CD14-positive monocyte (primary cell): ENCODE data around the gene SYNJ2. TPM values are rescaled to one million over a fixed set of nuclear protein-coding genes. Genes with fewer than 3 reads are reported as not detected.
A peak's percentile ranks its signal among the peaks of the same experiment; 100 is the strongest.

Source experiments
- DNase-seq, 3 donors: peaks; one replicate each; pipeline ENCODE4 v3.0.0-alpha.2; 2011 to 2022
- H2AFZ ChIP-seq: 2 replicates; pipeline ENCODE4 v1.6.0; 2012; ENCODE audit warnings: mild to moderate bottlenecking, low read depth, low read length, inconsistent platforms; ENCODE audit not compliant: insufficient read depth, poor library complexity, severe bottlenecking
- H3K27ac ChIP-seq, 2 donors: 1 replicate in 1 of 2; 2 replicates in 1 of 2; pipeline ENCODE4 v1.5.1; 2012 to 2013; ENCODE audit warnings: low read length in 2 of 2, control low read depth in 1 of 2, inconsistent platforms in 1 of 2, low read depth in 1 of 2, mild to moderate bottlenecking in 1 of 2
- H3K27me3 ChIP-seq, 2 donors: one replicate each; pipeline versions ENCODE4 v1.6.0 to v1.6.1; 2011 to 2013; ENCODE audit warnings: low read length in 2 of 2; ENCODE audit not compliant: control insufficient read depth in 2 of 2, insufficient read depth in 2 of 2
- H3K36me3 ChIP-seq, 2 donors: replicated peaks in 1 of 2; 1 replicate in 1 of 2; 2 replicates in 1 of 2; pipeline versions ENCODE4 v1.5.1 to v1.6.1; 2012 to 2013; ENCODE audit warnings: low read length in 2 of 2, control low read depth in 1 of 2, inconsistent platforms in 1 of 2, mild to moderate bottlenecking in 1 of 2; ENCODE audit not compliant: insufficient read depth in 2 of 2, control insufficient read depth in 1 of 2
- H3K4me1 ChIP-seq, 2 donors: 1 replicate in 1 of 2; 2 replicates in 1 of 2; pipeline versions ENCODE4 v1.5.1 to v1.6.1; 2012 to 2013; ENCODE audit warnings: low read length in 2 of 2, control low read depth in 1 of 2, inconsistent platforms in 1 of 2, mild to moderate bottlenecking in 1 of 2, moderate library complexity in 1 of 2; ENCODE audit not compliant: insufficient read depth in 2 of 2, control insufficient read depth in 1 of 2
- H3K4me2 ChIP-seq: replicated peaks from 2 replicates; pipeline ENCODE3; 2012; ENCODE audit warnings: low read length, moderate library complexity, mild to moderate bottlenecking; ENCODE audit not compliant: poor library complexity, severe bottlenecking; ENCODE audit errors: extremely low read depth
- H3K4me3 ChIP-seq, 3 experiments: fragments of 200-600 bp in 1 of 3; sonication (generic) in 1 of 3; replicated peaks in 1 of 3; 1 replicate in 2 of 3; 2 replicates in 1 of 3; pipeline ENCODE4 v1.5.1; 2011 to 2013; ENCODE audit warnings: low read length in 3 of 3, mild to moderate bottlenecking in 3 of 3, control low read depth in 2 of 3, low read depth in 2 of 3, inconsistent platforms in 1 of 3, moderate library complexity in 1 of 3
- H3K79me2 ChIP-seq: 2 replicates; pipeline ENCODE4 v1.6.0; 2012; ENCODE audit warnings: mild to moderate bottlenecking, control low read depth, inconsistent platforms, low read length, moderate library complexity; ENCODE audit not compliant: insufficient read depth
- H3K9ac ChIP-seq: 2 replicates; pipeline ENCODE4 v1.6.0; 2017; ENCODE audit warnings: low read length, mild to moderate bottlenecking; ENCODE audit not compliant: insufficient read depth, poor library complexity, severe bottlenecking
- H3K9me3 ChIP-seq, 2 donors: replicated peaks in 1 of 2; 1 replicate in 1 of 2; 2 replicates in 1 of 2; pipeline versions ENCODE4 v1.5.1 to v1.6.1; 2012 to 2013; ENCODE audit warnings: low read length in 2 of 2, control low read depth in 1 of 2; ENCODE audit not compliant: control insufficient read depth in 1 of 2, insufficient read depth in 1 of 2
- H4K20me1 ChIP-seq: 2 replicates; pipeline ENCODE4 v1.6.0; 2012; ENCODE audit warnings: mild to moderate bottlenecking, low read length, control low read depth, moderate library complexity; ENCODE audit not compliant: insufficient read depth
- H3K27ac Mint-ChIP-seq, 7 donors: one replicate each; pipeline ENCODE4 v1.8.0; 2020; ENCODE audit warnings: mild to moderate bottlenecking in 7 of 7, mixed read lengths in 7 of 7, moderate library complexity in 6 of 7, inconsistent platforms in 2 of 7
- H3K27me3 Mint-ChIP-seq, 3 donors: one replicate each; pipeline ENCODE4 v1.8.0; 2021 to 2022; ENCODE audit warnings: low read depth in 3 of 3, mild to moderate bottlenecking in 3 of 3, mixed read lengths in 3 of 3, moderate library complexity in 3 of 3, inconsistent platforms in 1 of 3
- H3K36me3 Mint-ChIP-seq, 2 donors: one replicate each; pipeline ENCODE4 v1.8.0; 2020; ENCODE audit warnings: mixed read lengths in 2 of 2, inconsistent platforms in 1 of 2, mild to moderate bottlenecking in 1 of 2
- H3K4me1 Mint-ChIP-seq: one replicate; pipeline ENCODE4 v1.8.0; 2020; ENCODE audit warnings: mild to moderate bottlenecking, mixed read lengths
- H3K4me3 Mint-ChIP-seq, 2 donors: one replicate each; pipeline ENCODE4 v1.8.0; 2020; ENCODE audit warnings: mild to moderate bottlenecking in 2 of 2, mixed read lengths in 2 of 2, moderate library complexity in 1 of 2
- H3K9me3 Mint-ChIP-seq, 7 donors: one replicate each; pipeline ENCODE4 v1.8.0; 2020 to 2022; ENCODE audit warnings: mixed read lengths in 7 of 7, mild to moderate bottlenecking in 6 of 7, moderate library complexity in 6 of 7, inconsistent platforms in 2 of 7
- CTCF ChIP-seq: fragments of 200-600 bp; IDR thresholded peaks from one replicate; pipeline ENCODE4 v1.8.0; 2022; ENCODE audit warnings: antibody characterized with exemption, mild to moderate bottlenecking
- WGBS: methylation state at CpG from one replicate; pipeline ENCODE4 v1.1.5; 2013; ENCODE audit warnings: missing lambda C conversion rate; ENCODE audit not compliant: insufficient coverage; 5-methylcytosine and 5-hydroxymethylcytosine counted together
- intact Hi-C, 2 donors: fragments of 100-400 bp; cut with micrococcal nuclease; formaldehyde crosslinking; loops; one replicate each; pipeline versions ENCODE4 v1.15.0 to v1.15.1; 2023
- polyA plus RNA-seq, 3 donors: library from polyadenylated mRNA; depleted of rRNA in 1 of 3; unstranded in 2 of 3; stranded (reverse) in 1 of 3; fragments of 300-500 nt in 2 of 3; fragments of >200 nt in 1 of 3; fragmentation: Illumina TruSeq in 2 of 3; gene quantifications; 1 replicate in 2 of 3; 2 replicates in 1 of 3; pipeline ENCODE4 v1.2.3, GENCODE V29; 2012 to 2021

Gene SYNJ2
- polyA plus RNA-seq, 3 donors, result 0.82 to 2.0 (median 1.6) TPM

- Histone ChIP-seq H3K36me3 (no peaks in the 10 kb centered on the region), H2AFZ (peak overlapping the region; percentile 62), H3K27me3 (no peaks in the 10 kb centered on the region), H3K27ac (peak overlapping the region; percentile 62 to 90), H3K9ac (no peak overlapping the region), H4K20me1 (no peaks in the 10 kb centered on the region), H3K9me3 (peaks cover 0 to 8% of the 10 kb centered on the region in 2 donors), H3K79me2 (no peaks in the 10 kb centered on the region), H3K4me2 (peak overlapping the region; percentile 9), H3K4me1 (peaks cover 53 to 61% of the 10 kb centered on the region in 2 donors), H3K4me3 (no peak overlapping the region)
- H3K4me1 Mint-ChIP-seq, result peaks cover 54% of the 10 kb centered on the region
- H3K36me3 Mint-ChIP-seq, result peaks cover 7 to 13% of the 10 kb centered on the region in 2 donors
- no peak for DNase-seq
- no peak for TF ChIP-seq CTCF
- H3K27ac Mint-ChIP-seq, result peak overlapping the region; percentile 84 to 97 (median 91)
- H3K4me3 Mint-ChIP-seq, result no peak overlapping the region
- H3K27me3 Mint-ChIP-seq, result peaks cover 0 to 5% (median 1%) of the 10 kb centered on the region in 3 donors
- H3K9me3 Mint-ChIP-seq, result peaks cover 0 to 9% (median 3%) of the 10 kb centered on the region in 7 donors
- WGBS, result 91% methylated on average over 8 of the region's 18 CpGs
- intact Hi-C loops, result loop anchor here in 1 of 2 donors (10.0 kb wide), 2 partner anchors 84 to 316 kb away; partner anchors contain the start of genes GTF2H5 and SERAC1
These were observed 99.4 kb downstream of the SYNJ2 start for GRCh38 chr6:158080849-158081656.

GRCh38 chr6:158081657-158081935, 99.9 kb downstream of the SYNJ2 start:
- Mint-ChIP-seq H3K27ac (peak overlapping the region; percentile 91 to 97 (median 93)), H3K4me3 (no peak overlapping the region), H3K36me3 (peaks cover 7 to 13% of the 10 kb centered on the region in 2 donors), H3K9me3 (peaks cover 0 to 9% (median 3%) of the 10 kb centered on the region in 7 donors), H3K4me1 (peaks cover 60% of the 10 kb centered on the region), H3K27me3 (peaks cover 0 to 5% (median 1%) of the 10 kb centered on the region in 3 donors)
- H3K4me1 ChIP-seq, result peaks cover 59 to 66% of the 10 kb centered on the region in 2 donors
- no peaks in the 10 kb centered on the region for H4K20me1 ChIP-seq
- H3K27me3 ChIP-seq, result no peaks in the 10 kb centered on the region
- no CpG with 5 or more reads among the region's 6 CpGs for WGBS
- H3K27ac ChIP-seq, result peak overlapping the region; percentile 89 to 90
- intact Hi-C loops, result loop anchor here in 1 of 2 donors (10.0 kb wide), 2 partner anchors 83 to 317 kb away; partner anchors contain the start of genes GTF2H5 and SERAC1
- no peak overlapping the region for H2AFZ ChIP-seq
- DNase-seq, result peak; percentile 89 to 97 (median 91)
- peaks cover 0 to 8% of the 10 kb centered on the region in 2 donors for H3K9me3 ChIP-seq
- no peak overlapping the region for H3K4me2 ChIP-seq
- no peak overlapping the region for H3K4me3 ChIP-seq
- no peaks in the 10 kb centered on the region for H3K36me3 ChIP-seq
- no peak for TF ChIP-seq CTCF
- no peak overlapping the region for H3K9ac ChIP-seq
- H3K79me2 ChIP-seq, result no peaks in the 10 kb centered on the region
